Fibroblast of villous mesenchyme (primary cell): Measurements from ENCODE around the gene CCDC171. TPM values are rescaled to one million over a fixed set of nuclear protein-coding genes. Genes with fewer than 3 reads are reported as not detected.
A peak's percentile ranks its signal among the peaks of the same experiment; 100 is the strongest.

Experiments
- DNase-seq: peaks from one replicate; pipeline ENCODE4 v3.0.0-alpha.2; 2010; ENCODE audit warnings: low read depth
- H3K4me3 ChIP-seq: 2 replicates; pipeline ENCODE4 v1.5.1; 2011; ENCODE audit warnings: low read depth, mild to moderate bottlenecking, low read length
- CTCF ChIP-seq: IDR thresholded peaks from 2 replicates; pipeline ENCODE4 v1.5.1; 2012; ENCODE audit warnings: low read depth, mild to moderate bottlenecking, low read length; ENCODE audit not compliant: insufficient read depth
- total RNA-seq: library from RNA; depleted of rRNA; stranded (reverse); fragments of >200 nt; gene quantifications from 2 replicates; pipeline ENCODE4 v1.2.3, GENCODE V29; 2012

Gene CCDC171
- total RNA-seq, 1 donor: 2.2 TPM

GRCh38 chr9:15718423-15718822 lies 165.6 kb downstream of the CCDC171 start:
- no peak for TF ChIP-seq CTCF
- DNase-seq: no peak
- H3K4me3 ChIP-seq: no peak overlapping the region

- H3K4me3 ChIP-seq: no peak overlapping the region
- no peak for TF ChIP-seq CTCF
- no peak for DNase-seq
These were observed 168.0 kb downstream of the CCDC171 start for GRCh38 chr9:15720861-15721260.

DNA sequence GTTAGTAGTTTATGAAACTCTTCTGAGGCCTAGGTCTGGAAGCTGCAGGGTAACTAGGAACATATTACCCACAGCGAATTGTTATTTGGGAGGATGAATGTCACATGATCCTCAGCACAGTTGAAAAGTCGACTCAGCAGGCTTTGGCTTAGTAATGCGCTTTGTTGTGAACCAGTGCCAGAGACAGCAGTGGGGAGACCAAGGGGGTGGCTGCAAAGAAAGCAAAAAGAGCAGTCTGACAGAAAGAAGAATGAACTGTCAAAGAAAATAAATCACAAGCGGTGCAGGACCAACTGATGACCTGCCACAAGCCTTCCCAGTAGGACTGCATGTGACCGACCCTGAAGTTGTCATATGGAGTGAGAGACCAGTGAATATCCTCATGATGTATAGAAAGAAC lies 170.0 kb downstream of the CCDC171 start:
- no peak for DNase-seq
- H3K4me3 ChIP-seq: no peak overlapping the region
- no peak for TF ChIP-seq CTCF

DNA sequence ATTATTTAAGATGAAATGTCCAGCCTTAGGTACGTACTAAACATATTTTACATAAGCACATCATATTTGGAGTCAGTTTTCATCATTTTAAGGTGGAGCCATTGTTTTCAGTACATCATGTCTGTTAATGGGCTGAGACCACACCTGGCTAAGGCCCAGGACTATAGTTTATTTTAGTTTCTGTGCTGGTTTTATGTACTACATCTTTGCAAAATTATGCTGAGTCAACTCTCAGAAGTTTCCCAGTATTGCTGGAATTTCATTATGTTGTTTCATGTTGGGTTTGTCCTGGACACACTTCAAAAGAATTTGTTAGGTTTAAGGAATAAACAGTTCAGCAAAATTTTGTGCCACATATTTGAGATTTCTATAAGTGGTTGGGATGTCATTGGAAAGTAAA lies 171.2 kb downstream of the CCDC171 start:
- peak; percentile 20 for DNase-seq
- no peak for TF ChIP-seq CTCF
- no peak overlapping the region for H3K4me3 ChIP-seq

DNA sequence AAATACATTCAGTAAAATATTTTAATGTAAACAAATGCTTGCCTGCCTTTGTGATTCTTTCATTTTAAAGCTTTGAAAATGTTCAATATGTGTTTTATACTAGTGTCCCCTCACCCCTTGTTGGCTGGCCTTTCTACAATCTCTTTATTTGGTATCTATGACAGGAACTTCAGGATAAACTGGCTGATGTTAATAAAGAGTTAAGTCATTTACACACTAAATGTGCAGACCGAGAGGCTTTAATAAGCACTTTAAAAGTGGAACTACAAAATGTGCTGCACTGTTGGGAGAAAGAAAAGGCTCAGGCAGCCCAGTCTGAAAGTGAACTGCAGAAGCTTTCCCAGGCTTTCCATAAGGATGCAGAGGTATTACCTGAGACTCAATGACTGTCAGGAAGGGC lies 171.8 kb downstream of the CCDC171 start:
- no peak for TF ChIP-seq CTCF
- H3K4me3 ChIP-seq: no peak overlapping the region
- DNase-seq: no peak

GRCh38 chr9:15725953-15726352 lies 173.1 kb downstream of the CCDC171 start:
- no peak for TF ChIP-seq CTCF
- no peak overlapping the region for H3K4me3 ChIP-seq
- no peak for DNase-seq

GRCh38 chr9:15729507-15729906 lies 176.7 kb downstream of the CCDC171 start:
- TF ChIP-seq CTCF: no peak
- DNase-seq: no peak
- H3K4me3 ChIP-seq: no peak overlapping the region
